ENCODE results near the gene FUT6.
"Not testable (repeated sequence)": the region's sequence is repeated elsewhere in the genome, so short reads cannot be mapped to it uniquely, and the experiment has no call there.

Gene FUT6

GRCh38 chr19:5843295-5843927 is 3.9 kb upstream of the FUT6 start:
- Histone ChIP-seq H3K9me3 (ENCODE audit: control insufficient read depth in 5 of 5, low read length in 5 of 5) (no peaks in the 10 kb centered on the region), H3K27ac (ENCODE audit: low read depth, low read length) (no peak overlapping the region), H3K36me3 (ENCODE audit: control insufficient read depth in 5 of 5, insufficient read depth in 5 of 5, low read length in 5 of 5) (no peaks in the 10 kb centered on the region), H3K4me1 (ENCODE audit: control insufficient read depth in 5 of 5, insufficient read depth in 5 of 5, low read length in 5 of 5) (peaks cover 0 to 8% (median 0%) of the 10 kb centered on the region in 5 donors), H3K4me3 (ENCODE audit: low read depth in 1 of 5, low read length in 5 of 5) (no peak overlapping the region), H3K27me3 (ENCODE audit: control insufficient read depth in 5 of 5, insufficient read depth in 4 of 5, low read length in 5 of 5) (peaks cover 3 to 9% (median 6%) of the 10 kb centered on the region in 5 donors), H3K9ac (ENCODE audit: low read length in 5 of 5) (no peak overlapping the region)

GRCh38 chr19:5841735-5842111 is 2.2 kb upstream of the FUT6 start:
- peaks cover 3 to 13% (median 9%) of the 10 kb centered on the region in 5 donors for H3K27me3 ChIP-seq (ENCODE audit: control insufficient read depth in 5 of 5, insufficient read depth in 4 of 5, low read length in 5 of 5)
- not testable (repeated sequence) for H3K9ac ChIP-seq (ENCODE audit: low read length in 5 of 5); H3K36me3 ChIP-seq (ENCODE audit: control insufficient read depth in 5 of 5, insufficient read depth in 5 of 5, low read length in 5 of 5); H3K4me1 ChIP-seq (ENCODE audit: control insufficient read depth in 5 of 5, insufficient read depth in 5 of 5, low read length in 5 of 5); H3K27ac ChIP-seq (ENCODE audit: low read depth, low read length); H3K4me3 ChIP-seq (ENCODE audit: low read depth in 1 of 5, low read length in 5 of 5); H3K9me3 ChIP-seq (ENCODE audit: control insufficient read depth in 5 of 5, low read length in 5 of 5)

- Histone ChIP-seq H3K4me3 (ENCODE audit: low read depth in 1 of 5, low read length in 5 of 5) (no peak overlapping the region), H3K27ac (ENCODE audit: low read depth, low read length) (no peak overlapping the region), H3K9me3 (ENCODE audit: control insufficient read depth in 5 of 5, low read length in 5 of 5) (no peaks in the 10 kb centered on the region), H3K27me3 (ENCODE audit: control insufficient read depth in 5 of 5, insufficient read depth in 4 of 5, low read length in 5 of 5) (peaks cover 3 to 12% (median 9%) of the 10 kb centered on the region in 5 donors), H3K9ac (ENCODE audit: low read length in 5 of 5) (no peak overlapping the region), H3K4me1 (ENCODE audit: control insufficient read depth in 5 of 5, insufficient read depth in 5 of 5, low read length in 5 of 5) (peaks cover 0 to 8% (median 0%) of the 10 kb centered on the region in 5 donors), H3K36me3 (ENCODE audit: control insufficient read depth in 5 of 5, insufficient read depth in 5 of 5, low read length in 5 of 5) (no peaks in the 10 kb centered on the region)
These were observed 993 bp downstream of the FUT6 start for GRCh38 chr19:5838353-5839064.

GRCh38 chr19:5837761-5838352 is 1.6 kb downstream of the FUT6 start:
- Histone ChIP-seq H3K9me3 (ENCODE audit: control insufficient read depth in 5 of 5, low read length in 5 of 5) (no peaks in the 10 kb centered on the region), H3K27ac (ENCODE audit: low read depth, low read length) (no peak overlapping the region), H3K36me3 (ENCODE audit: control insufficient read depth in 5 of 5, insufficient read depth in 5 of 5, low read length in 5 of 5) (no peaks in the 10 kb centered on the region), H3K4me3 (ENCODE audit: low read depth in 1 of 5, low read length in 5 of 5) (no peak overlapping the region), H3K9ac (ENCODE audit: low read length in 5 of 5) (no peak overlapping the region), H3K27me3 (ENCODE audit: control insufficient read depth in 5 of 5, insufficient read depth in 4 of 5, low read length in 5 of 5) (peaks cover 5 to 12% (median 9%) of the 10 kb centered on the region in 5 donors), H3K4me1 (ENCODE audit: control insufficient read depth in 5 of 5, insufficient read depth in 5 of 5, low read length in 5 of 5) (peaks cover 0 to 8% (median 0%) of the 10 kb centered on the region in 5 donors)

- Histone ChIP-seq H3K27ac (ENCODE audit: low read depth, low read length) (no peak overlapping the region), H3K9ac (ENCODE audit: low read length in 5 of 5) (no peak overlapping the region), H3K27me3 (ENCODE audit: control insufficient read depth in 5 of 5, insufficient read depth in 4 of 5, low read length in 5 of 5) (peaks cover 18 to 34% (median 21%) of the 10 kb centered on the region in 5 donors), H3K36me3 (ENCODE audit: control insufficient read depth in 5 of 5, insufficient read depth in 5 of 5, low read length in 5 of 5) (no peaks in the 10 kb centered on the region), H3K9me3 (ENCODE audit: control insufficient read depth in 5 of 5, low read length in 5 of 5) (no peaks in the 10 kb centered on the region), H3K4me3 (ENCODE audit: low read depth in 1 of 5, low read length in 5 of 5) (no peak overlapping the region), H3K4me1 (ENCODE audit: control insufficient read depth in 5 of 5, insufficient read depth in 5 of 5, low read length in 5 of 5) (peaks cover 0 to 13% (median 7%) of the 10 kb centered on the region in 5 donors)
These were observed 6.8 kb downstream of the FUT6 start for GRCh38 chr19:5832527-5833216.

GRCh38 chr19:5832061-5832460 is 7.4 kb downstream of the FUT6 start:
- no peak overlapping the region for H3K27ac ChIP-seq (ENCODE audit: low read depth, low read length)
- no peak overlapping the region for H3K9ac ChIP-seq (ENCODE audit: low read length in 5 of 5)
- H3K4me1 ChIP-seq (ENCODE audit: control insufficient read depth in 5 of 5, insufficient read depth in 5 of 5, low read length in 5 of 5): peaks cover 0 to 16% (median 7%) of the 10 kb centered on the region in 5 donors
- no peaks in the 10 kb centered on the region for H3K36me3 ChIP-seq (ENCODE audit: control insufficient read depth in 5 of 5, insufficient read depth in 5 of 5, low read length in 5 of 5)
- peaks cover 18 to 38% (median 21%) of the 10 kb centered on the region in 5 donors for H3K27me3 ChIP-seq (ENCODE audit: control insufficient read depth in 5 of 5, insufficient read depth in 4 of 5, low read length in 5 of 5)
- no peaks in the 10 kb centered on the region for H3K9me3 ChIP-seq (ENCODE audit: control insufficient read depth in 5 of 5, low read length in 5 of 5)
- H3K4me3 ChIP-seq (ENCODE audit: low read depth in 1 of 5, low read length in 5 of 5): no peak overlapping the region

GRCh38 chr19:5831159-5831558 is 8.3 kb downstream of the FUT6 start:
- H3K4me1 ChIP-seq (ENCODE audit: control insufficient read depth in 5 of 5, insufficient read depth in 5 of 5, low read length in 5 of 5): peaks cover 0 to 23% (median 7%) of the 10 kb centered on the region in 5 donors
- H3K9ac ChIP-seq (ENCODE audit: low read length in 5 of 5): no peak overlapping the region
- no peak overlapping the region for H3K27ac ChIP-seq (ENCODE audit: low read depth, low read length)
- no peak overlapping the region for H3K4me3 ChIP-seq (ENCODE audit: low read depth in 1 of 5, low read length in 5 of 5)
- no peaks in the 10 kb centered on the region for H3K9me3 ChIP-seq (ENCODE audit: control insufficient read depth in 5 of 5, low read length in 5 of 5)
- H3K36me3 ChIP-seq (ENCODE audit: control insufficient read depth in 5 of 5, insufficient read depth in 5 of 5, low read length in 5 of 5): no peaks in the 10 kb centered on the region
- peaks cover 18 to 40% (median 21%) of the 10 kb centered on the region in 5 donors for H3K27me3 ChIP-seq (ENCODE audit: control insufficient read depth in 5 of 5, insufficient read depth in 4 of 5, low read length in 5 of 5)

GRCh38 chr19:5829567-5830310 is 9.8 kb downstream of the FUT6 start:
- no peak overlapping the region for H3K9ac ChIP-seq (ENCODE audit: low read length in 5 of 5)
- H3K27ac ChIP-seq (ENCODE audit: low read depth, low read length): no peak overlapping the region
- H3K4me3 ChIP-seq (ENCODE audit: low read depth in 1 of 5, low read length in 5 of 5): no peak overlapping the region

GRCh38 chr19:5828661-5829566 is 10.6 kb downstream of the FUT6 start:
- Histone ChIP-seq H3K36me3 (ENCODE audit: control insufficient read depth in 5 of 5, insufficient read depth in 5 of 5, low read length in 5 of 5) (no peaks in the 10 kb centered on the region), H3K9ac (ENCODE audit: low read length in 5 of 5) (peak overlapping the region in 2 of 5 donors; percentile 21 to 43), H3K9me3 (ENCODE audit: control insufficient read depth in 5 of 5, low read length in 5 of 5) (no peaks in the 10 kb centered on the region), H3K27ac (ENCODE audit: low read depth, low read length) (no peak overlapping the region), H3K4me1 (ENCODE audit: control insufficient read depth in 5 of 5, insufficient read depth in 5 of 5, low read length in 5 of 5) (peaks cover 0 to 23% (median 7%) of the 10 kb centered on the region in 5 donors), H3K27me3 (ENCODE audit: control insufficient read depth in 5 of 5, insufficient read depth in 4 of 5, low read length in 5 of 5) (peaks cover 14 to 47% (median 21%) of the 10 kb centered on the region in 5 donors), H3K4me3 (ENCODE audit: low read depth in 1 of 5, low read length in 5 of 5) (peak overlapping the region; percentile 26 to 70 (median 62))

More at GRCh38 chr19:5829567-5830310, 9.8 kb downstream of the FUT6 start:
- Histone ChIP-seq H3K27me3 (ENCODE audit: control insufficient read depth in 5 of 5, insufficient read depth in 4 of 5, low read length in 5 of 5) (peaks cover 14 to 46% (median 21%) of the 10 kb centered on the region in 5 donors), H3K36me3 (ENCODE audit: control insufficient read depth in 5 of 5, insufficient read depth in 5 of 5, low read length in 5 of 5) (no peaks in the 10 kb centered on the region), H3K9me3 (ENCODE audit: control insufficient read depth in 5 of 5, low read length in 5 of 5) (no peaks in the 10 kb centered on the region), H3K4me1 (ENCODE audit: control insufficient read depth in 5 of 5, insufficient read depth in 5 of 5, low read length in 5 of 5) (peaks cover 0 to 23% (median 7%) of the 10 kb centered on the region in 5 donors)
